SKM-1 treated with dmso at 0.1 percent for 144 hours (cell line): Measurements from ENCODE around the gene HTR7.

Experiments used
- DNase-seq: peaks from one replicate; lab custom pipeline; 2025; ENCODE audit not compliant: unreplicated experiment; lab: John Stamatoyannopoulos, UW

HTR7 gene

GRCh38 chr10:90805206-90805605, 52.6 kb downstream of the HTR7 start:
- no peak for DNase-seq

GRCh38 chr10:90804354-90804753, 53.5 kb downstream of the HTR7 start:
- DNase-seq: no peak

- no peak for DNase-seq
Observed at GRCh38 chr10:90801608-90802007, 56.2 kb downstream of the HTR7 start.

GRCh38 chr10:90800232-90800796, 57.5 kb downstream of the HTR7 start:
- no peak for DNase-seq

DNA sequence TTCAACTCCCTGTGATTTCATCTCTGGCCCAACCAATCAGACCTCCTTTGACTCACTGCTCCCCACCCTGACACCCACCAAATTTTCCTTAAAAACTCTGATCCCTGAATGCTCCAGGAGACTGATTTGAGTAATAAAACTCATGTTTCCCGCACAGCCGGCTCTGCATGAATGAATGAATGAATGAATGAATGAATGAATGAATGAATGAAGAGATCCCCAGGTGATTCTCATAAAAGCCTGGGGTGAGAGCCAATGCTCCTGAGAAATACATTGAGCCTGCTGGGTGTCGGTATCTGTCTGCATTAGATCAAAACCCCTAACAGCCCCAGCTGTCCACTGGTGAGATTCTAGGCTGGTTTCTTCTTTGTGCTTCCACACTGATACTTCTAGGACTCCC, 58.7 kb downstream of the HTR7 start:
- DNase-seq: no peak

DNA sequence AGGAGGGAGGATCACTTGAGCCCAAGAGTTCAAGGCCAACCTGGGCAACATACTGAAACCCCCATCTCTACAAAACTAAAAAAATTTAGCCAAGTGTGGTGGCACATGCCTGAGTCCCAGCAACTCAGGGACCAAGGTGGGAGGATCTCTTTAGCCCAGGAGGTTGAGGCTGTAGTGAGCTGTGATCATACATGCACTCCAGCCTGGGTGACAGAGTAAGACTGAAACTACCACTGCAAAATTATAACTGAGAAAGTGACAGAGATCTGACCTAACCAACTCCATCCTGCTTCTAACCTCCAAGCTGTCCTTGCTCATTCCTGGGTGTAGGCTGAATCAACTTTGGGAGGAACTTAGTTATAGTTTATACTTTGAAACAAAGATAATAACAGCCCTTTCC, 59.4 kb downstream of the HTR7 start:
- no peak for DNase-seq

GRCh38 chr10:90790422-90790821, 67.4 kb downstream of the HTR7 start:
- no peak for DNase-seq

DNA sequence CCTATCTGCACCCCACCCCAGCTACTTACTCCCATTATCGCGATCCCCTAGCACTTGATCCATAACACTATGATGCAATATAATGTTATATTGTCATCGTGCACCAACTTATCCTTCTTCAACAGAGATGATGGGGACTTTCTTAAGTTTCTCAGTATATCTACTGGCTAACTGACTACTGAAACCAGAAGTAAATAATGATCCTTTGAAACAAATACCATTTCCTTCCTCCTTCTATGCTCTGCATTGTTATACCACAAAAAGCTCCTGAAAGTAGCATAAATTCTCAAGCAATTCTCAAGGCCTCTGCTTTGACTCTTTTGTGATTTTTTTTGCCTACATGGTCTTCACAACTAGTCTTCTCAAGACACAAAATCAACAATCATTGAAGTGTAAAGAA, 68.9 kb downstream of the HTR7 start:
- DNase-seq: peak; percentile 6

- DNase-seq: no peak
Observed at GRCh38 chr10:90788199-90788491, 69.7 kb downstream of the HTR7 start.

- peak; percentile 6 for DNase-seq
Observed at GRCh38 chr10:90787393-90788198, 70.2 kb downstream of the HTR7 start.

DNA sequence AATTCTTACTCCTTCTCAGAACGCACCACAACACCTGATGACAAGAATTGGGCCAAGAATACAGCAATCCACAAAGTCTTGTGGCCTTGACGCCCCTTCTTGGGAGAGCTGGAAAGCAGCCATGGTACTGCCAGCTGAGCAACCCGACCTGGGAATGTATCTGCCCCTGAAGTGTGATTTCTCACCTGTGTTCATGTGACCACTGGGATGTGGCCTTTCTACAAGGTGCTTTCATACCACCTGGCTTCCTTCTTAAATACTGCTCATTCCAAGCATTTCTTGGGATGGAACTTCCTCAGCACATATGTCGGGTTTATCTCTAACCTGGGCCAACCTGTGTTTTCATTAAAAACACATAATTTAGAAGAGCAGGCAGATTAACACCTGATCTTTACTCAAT, 72.1 kb downstream of the HTR7 start:
- DNase-seq: no peak

DNA sequence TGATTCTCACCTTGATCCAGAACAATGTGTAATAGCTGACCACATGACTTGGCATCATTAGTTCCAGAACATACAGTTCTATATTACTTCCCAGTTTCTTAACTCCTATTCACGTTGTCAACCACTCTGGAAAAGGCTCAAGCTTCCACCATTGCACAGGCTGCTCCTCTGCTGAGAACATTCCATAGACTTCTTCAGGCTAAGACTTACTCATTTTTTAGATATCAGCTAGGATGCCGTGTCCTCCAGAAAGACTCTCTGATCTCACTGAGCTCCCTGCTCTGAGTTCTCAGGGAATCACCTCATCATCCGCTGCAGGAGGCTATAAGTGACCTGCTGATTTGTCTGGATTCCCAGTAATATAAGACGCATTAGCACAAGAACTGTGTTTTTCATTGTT, 73.1 kb downstream of the HTR7 start:
- DNase-seq: no peak

DNA sequence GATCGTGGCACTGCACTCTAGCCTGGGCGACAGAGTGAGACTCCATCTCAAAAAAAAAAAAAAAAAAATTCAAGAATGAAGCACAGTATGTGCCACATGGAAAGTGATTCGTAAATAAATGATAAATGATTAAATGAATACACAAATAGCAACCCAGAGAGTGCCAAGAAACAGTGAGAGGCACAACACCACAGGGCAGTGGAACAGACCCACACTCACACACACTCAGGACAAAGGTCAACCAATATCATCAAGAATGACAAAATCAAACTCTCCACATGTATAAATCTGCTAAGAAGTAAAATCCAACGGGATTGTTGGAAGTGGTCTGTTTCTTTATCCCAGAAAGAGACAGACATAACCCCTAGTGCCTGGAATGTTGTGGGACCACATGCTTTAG, 77.4 kb downstream of the HTR7 start:
- no peak for DNase-seq

DNA sequence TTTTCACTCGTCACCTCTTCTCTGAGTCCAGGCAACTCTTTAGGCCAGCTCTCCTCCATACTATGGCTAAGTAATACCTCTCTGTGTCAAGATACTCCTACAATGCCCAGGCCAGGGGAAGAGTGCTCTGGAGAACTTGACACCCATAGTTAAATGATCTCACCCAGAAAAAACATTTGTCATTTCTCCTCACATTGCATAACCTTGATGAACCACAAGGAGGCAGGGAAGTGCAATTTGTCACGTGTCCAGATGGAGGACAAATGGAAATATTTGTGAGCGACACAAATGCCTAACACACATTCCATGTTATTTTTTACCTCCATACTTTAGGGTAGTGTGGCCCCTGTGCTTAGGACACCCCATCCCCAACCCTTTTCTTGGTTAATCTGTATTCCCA, 78.3 kb downstream of the HTR7 start:
- peak; percentile 13 for DNase-seq

GRCh38 chr10:90777621-90778020, 80.2 kb downstream of the HTR7 start:
- peak; percentile 32 for DNase-seq

GRCh38 chr10:90775351-90776028, 82.3 kb downstream of the HTR7 start:
- DNase-seq: peak; percentile 26

DNA sequence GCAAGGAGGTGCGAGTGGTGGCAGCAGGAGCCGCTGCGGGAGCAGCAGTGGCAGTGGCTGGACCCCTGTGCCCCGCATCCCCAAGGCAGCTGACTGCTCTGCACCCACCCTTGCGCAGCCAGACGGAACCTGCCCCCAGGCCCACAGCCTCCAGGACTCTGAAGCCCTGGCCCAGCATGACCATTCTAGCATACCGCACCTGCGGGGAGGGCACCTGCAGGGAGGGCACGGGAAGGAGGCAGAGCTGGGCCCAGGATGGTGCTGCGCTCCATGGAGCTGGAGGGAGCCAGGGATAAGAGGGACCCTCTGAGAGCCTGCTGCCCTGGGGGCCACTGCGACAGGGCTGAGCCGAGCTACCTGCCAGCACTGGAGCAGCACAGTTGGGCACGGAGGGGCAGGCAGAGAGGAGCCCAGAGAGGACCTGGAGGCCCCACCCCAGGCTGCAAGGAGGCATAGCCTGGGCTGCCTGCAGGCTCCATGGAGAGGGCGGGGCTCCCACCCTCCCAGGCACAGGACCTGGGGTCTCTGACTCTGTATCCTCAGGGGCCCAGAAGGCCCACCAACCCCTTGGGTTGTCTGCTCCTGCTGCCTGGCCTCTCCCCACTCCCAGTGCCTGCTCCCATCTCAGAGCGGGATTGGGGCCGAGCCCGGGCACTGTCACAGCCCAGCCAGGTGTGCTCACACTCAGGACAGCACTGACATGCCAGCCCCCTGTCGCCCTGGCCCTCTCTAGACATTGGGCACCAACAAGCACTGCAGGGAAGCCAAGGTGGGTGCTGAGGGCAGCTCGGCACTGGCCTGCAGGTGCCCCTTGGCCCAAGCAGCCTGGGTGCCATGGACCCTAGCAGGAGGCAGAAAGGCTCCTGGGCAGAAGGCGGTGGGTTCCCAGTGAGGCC, 87.6 kb downstream of the HTR7 start:
- no peak for DNase-seq

DNA sequence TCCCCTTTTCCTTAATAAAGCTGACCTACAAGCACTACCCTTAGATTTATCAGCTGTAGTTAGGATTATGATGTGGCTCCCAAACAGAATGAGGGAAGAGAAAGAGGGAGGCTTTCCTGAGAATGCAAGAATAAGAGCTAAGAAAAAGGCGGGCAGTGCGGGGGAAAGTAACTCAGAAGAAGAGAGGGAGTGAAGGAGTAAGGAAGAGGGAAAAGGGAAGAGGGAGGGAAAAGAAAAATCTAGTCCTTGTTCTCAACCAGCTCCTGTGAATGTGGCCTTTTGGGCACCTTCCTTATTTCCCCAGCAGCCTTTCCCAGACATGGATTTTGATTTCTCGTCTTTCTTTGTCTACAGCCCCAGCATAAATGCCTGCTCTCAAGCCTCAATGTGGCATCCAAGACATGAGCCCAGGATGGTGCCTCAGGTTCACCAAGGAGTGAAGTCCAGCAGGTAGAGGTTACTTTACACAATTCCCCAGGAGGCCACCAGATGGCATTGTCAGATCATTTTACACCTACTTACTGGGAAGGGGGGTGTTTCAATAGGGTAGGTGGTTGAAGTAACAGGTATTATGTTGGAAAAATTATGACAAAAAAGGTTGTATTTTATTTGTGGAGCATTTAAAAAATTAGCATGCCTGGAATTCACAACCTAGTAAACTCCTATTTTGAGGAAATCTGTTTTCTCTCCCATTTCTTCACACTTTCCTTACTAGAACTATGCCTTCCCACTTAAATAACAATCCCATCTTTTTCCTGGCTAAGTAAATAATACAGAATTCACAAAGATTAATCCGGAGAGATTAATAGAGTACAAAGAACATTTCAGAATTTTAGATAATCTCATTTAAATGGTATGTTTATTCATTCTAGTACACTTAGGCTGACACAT, 106.5 kb downstream of the HTR7 start:
- peak; percentile 15 for DNase-seq

DNA sequence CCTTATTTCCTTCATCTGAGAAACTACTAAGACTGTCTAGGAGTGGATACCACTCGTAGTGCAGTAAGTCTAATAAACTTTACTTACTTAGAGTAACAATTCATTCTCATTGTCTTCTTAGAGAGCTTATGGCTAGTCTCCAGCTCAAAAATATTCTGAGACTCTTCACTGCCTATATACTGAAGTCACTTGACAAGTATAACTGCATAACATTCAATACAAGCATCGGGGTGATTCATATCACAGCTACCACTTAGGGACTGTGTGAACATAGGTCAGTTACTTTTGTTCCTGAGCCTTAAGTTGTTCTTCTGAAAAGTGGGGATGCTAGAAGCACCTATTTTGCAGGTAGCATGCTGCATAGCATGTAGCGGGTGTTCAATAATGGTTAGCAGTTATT, 111.0 kb downstream of the HTR7 start:
- DNase-seq: no peak

- DNase-seq: no peak
Observed at GRCh38 chr10:90745565-90745964, 112.3 kb downstream of the HTR7 start.

DNA sequence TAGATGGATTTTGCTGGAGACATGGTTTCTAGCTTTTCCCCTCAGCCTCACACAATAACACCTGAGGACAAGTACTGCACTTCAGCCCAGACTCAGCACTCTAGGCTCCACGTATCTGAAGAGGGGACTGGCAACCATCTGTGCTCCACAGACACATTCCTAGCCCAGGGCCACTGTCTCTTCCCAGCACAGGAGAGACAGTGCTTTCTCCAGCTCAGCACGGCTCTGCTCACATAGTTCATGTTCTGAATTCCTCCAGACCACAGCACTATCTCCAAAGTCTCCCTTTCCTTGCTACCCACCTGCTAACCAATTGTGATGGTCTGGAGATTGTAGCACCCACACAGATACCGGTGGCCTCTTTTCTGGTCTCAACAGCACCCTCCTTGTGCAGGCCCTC, 114.5 kb downstream of the HTR7 start:
- DNase-seq: no peak
